Stimulated activated CD8-positive, alpha-beta memory T cell treated with anti-CD3 and anti-CD28 coated beads, Interleukin-7, amount 100 ng/mL, for 24 hours (primary cell): ENCODE results near the gene PRDM5.

ENCODE experiments used
- DNase-seq: peaks from one replicate; pipeline ENCODE4 v3.0.0-alpha.2; 2020; ENCODE audit warnings: low read depth

Gene PRDM5

DNA sequence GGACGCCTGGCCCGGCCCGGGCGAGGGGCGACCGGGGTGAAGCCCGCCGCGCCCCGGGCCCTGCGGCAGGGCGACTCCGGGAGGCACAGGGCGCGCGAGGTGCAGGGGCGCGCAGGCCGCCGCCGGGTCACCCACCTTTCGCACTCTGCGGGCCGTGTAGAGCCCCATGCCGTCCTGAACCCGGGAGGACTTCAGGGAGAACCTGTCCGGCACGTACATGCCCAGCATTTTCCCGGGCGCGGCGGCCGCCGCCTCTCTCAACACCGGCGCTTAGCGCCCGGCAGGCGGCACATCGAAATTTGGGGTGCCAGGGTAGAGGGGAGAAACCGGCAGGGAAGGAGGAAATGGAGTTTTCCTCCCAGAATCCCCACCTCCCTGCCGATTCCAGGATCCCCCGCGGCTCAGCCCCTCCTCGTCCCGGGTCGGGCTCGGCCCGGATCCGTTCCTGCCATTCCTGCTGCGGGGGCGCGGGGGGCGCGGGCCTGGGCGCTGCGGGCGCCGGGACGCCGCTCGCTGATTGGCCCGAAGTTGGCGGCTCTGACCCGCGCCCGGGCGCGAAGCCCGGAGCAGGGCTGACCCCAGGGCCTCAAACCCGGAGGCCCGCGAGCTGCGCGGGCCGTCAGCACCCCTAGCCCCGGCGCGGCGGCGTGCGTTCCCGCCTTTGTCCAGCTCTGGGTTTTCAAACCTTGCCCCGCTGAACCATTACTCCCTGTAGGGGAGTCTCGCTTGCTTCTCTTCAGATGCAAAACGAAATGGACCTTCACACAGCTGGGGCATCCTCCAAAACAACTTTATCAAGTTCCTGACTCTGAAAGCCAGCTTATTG, at the start of gene PRDM5:
TSS of gene PRDM5 (minus strand) at position 346 of the 826 bp plus-strand sequence. CDS start at position 228, 118 bp downstream.
- DNase-seq: no peak

DNA sequence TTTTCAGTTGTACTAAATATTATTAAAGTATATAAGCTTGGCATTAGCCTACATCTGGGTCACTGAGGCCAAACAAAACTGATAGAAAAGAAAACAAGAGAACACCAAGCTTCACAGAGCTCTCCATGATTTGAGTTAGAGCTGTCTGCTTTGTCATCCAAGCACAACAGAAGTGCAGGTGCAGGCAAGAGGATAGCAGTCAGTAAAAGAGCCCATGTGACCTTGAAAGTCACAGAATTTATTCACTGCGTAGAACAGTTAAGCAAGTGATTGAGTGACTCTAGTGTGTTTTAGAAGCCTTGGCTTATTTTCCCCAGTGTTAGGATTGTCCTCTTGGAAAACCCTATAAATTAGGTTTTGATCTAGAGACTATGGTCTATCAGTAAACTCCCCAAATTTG, 49.4 kb upstream of the PRDM5 start:
- no peak for DNase-seq

DNA sequence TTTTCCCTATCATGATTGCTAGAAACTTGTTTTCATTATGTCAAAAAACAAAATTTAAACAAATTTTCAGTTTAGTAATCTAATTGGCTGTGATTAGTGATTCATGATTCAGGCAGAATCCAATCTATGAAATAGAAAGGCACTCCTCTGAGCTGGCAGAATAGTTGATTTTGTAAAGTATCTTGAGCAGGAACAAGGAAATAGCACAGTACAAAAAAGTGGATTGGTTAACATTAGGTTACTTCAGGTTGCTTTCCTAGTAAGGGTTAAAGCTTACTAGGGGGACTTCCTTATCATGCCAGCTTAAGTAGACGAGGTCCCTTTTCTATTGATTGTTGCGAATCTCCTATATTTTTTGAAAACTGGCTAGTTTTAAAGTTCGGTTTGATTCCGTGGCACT, 43.4 kb upstream of the PRDM5 start:
- DNase-seq: no peak

DNA sequence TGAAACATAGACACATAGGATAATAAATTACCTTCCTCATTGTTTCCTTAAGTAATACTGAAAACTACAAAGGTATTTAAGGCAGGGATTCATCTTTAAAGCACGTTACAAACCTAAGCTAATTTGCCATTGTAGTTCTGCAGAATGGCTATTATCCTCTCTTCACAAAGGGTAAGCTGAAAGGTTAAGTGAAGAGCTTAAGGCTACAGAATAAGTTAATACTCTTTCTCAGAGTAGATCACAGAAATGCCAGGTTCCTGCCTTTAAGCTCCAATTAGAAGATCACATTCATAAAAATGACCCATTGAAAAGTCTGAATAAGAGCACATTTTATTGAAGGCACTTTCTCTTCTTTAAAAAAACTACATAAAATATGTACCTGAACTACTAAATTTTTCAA, 42.1 kb upstream of the PRDM5 start:
- DNase-seq: no peak

DNA sequence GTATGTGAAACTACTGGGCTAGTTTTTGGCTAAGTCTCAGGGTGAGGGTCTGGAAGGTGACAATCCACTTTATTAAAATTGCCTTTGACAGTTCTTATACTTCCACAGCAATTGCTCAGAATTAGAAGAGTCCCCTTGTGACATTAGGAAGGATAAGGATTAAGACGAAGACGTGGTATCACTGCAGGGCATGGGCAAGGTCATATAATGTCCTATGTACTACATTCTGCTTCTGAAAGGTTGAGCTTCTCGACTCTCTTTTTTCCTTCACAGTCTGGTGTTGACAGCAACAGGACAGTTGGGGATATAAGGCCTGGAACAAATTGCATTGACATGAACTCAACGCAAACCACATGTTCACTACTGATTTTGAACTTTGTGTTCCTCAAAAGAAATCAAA, 40.9 kb upstream of the PRDM5 start:
- no peak for DNase-seq

DNA sequence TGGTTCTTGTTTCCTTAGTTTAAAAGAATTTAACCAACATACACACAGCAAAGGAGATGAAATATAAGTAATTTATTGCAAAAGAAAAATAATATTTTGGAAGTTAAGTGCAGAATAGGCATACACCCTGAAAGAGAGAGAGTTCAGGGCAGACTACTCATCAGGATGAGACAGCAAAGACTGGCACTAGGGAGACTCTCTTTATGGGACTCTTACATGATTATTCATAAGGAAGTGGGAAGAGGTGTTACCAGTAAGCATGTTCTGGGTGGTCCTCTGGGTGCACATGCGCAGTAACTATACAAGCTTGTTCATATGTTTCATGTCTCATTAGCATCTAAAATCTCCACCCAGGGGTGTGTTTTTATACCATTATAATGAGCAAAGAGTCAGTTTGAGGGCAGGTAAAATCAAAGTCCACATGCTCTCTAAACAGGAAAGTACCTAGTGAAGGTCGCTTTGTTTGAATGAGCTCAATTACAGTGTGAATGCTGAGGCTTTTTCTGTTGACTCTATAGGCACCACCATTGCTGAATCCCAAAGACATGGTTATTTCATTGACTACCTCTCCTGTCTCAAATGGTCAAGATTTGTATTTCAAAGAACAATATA, 38.2 kb upstream of the PRDM5 start:
- no peak for DNase-seq

DNA sequence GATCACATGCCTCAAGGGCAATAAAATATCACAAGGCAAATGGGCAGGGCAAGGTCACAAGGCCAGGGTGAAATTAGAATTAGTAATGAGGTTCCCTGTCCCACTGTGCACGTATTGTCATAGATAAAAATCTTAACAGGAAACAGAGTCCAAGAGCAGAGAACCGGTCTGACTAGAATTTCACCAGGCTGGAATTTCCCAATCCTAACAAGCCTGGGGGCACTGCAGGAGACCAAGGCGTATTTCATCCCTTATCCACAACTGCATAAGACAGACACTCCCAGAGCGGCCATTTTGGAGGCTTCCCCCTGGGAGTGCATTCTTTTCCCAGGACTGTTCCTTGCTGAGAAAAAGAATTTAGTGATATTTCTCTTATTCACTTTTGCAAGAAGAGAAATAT, 25.9 kb upstream of the PRDM5 start:
- no peak for DNase-seq

DNA sequence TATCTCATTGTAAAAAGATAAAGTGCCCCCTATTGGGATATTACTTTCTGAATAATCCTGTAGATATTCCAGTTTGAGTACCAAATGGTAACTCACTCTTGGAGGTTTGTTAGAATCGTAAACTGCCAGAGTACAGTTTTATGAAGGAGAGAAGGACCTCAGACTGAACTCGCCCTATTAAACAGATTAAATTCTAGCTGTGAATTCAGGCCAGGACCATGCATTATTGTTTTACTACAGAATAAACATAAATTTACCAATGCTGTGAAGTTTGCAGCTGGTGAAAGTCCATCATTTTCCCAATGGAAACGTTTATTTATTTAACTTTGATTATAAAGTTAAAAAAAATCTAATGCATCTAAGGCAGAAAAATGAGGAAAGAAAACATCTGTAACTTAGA, 20.2 kb upstream of the PRDM5 start:
- DNase-seq: no peak

DNA sequence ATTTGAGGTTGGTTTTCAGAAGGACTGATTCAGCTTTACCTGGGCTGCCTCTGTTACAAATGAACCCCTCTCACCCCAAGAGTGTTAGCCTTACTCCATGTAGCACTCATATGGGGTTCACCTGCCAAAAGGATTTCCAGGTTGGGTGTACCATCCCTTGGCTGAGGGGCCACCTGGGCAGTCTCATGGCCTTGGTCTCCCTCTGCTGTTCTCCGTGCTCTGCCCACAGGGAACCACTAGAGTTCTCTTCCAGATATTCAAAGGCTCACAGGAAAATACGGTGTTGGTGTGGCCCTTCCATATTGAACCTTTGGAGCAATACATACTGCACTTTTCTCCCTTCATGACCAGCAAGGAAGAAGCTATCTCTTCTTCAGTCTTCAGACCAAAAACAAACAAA, 18.0 kb upstream of the PRDM5 start:
- DNase-seq: no peak

DNA sequence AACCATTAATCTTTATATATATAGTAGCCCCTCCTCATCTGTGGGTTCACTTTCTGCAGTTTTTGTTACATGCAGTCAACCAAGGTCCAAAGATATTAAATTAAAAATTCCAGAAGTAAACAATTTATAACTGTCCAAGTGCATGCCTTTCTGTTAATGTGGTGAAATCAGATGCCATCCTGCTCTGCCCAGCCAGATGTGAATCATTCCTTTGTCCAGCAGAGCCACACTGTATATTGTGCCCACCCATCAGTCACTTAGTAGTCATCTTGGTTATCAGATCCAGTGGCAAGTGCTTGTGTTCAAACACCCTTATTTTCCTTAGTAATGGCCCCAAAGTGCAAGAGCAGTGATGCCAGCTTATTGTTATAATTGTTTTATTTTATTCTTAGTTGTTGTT, 17.2 kb upstream of the PRDM5 start:
- no peak for DNase-seq

DNA sequence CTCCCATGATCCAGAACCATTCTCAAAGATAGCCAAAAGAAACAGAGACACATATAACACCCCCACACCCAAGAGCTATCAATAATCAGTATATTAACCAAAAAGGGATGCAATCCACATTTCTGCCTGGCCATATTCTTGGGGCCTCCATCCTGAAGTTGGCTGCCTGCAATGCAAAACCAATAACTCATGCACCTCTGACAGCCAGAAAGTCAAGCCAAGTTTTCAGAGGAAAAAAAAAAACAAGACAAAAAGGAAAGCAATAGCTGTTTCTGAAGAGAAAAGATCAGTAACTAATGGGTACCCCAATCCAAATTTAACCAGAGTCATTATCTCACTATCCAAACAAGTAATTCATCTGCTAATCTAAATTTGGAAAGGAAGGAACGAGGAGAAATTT, 7.3 kb upstream of the PRDM5 start:
- no peak for DNase-seq

DNA sequence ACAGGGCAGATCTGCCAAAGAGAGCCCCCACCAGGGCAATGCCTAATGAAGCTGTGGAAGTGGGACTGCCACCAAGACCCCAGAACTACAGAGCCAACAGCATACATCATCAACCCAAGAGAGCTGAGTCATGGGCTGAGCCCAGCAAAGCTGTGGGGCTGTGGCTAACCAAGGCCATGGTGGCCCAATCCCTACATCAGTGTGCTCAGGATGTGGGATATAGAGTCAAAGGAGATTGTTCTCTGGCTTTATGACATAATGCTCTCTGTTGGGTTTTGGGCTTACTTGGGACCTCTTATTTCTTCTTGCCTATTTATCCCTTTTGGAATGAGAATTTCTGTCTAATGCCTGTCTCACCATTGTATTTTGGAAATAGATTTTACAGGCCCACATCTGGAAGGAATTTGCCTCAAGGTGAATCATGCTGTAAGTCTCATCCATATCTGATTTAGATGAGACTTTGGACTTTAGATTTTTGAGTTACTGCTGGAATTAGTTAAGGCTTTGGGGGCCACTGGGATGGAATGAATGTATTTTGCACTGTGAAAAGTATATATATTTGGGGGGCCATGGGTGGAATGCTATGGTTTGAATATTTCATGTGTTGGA, 5.4 kb upstream of the PRDM5 start:
- DNase-seq: no peak

DNA sequence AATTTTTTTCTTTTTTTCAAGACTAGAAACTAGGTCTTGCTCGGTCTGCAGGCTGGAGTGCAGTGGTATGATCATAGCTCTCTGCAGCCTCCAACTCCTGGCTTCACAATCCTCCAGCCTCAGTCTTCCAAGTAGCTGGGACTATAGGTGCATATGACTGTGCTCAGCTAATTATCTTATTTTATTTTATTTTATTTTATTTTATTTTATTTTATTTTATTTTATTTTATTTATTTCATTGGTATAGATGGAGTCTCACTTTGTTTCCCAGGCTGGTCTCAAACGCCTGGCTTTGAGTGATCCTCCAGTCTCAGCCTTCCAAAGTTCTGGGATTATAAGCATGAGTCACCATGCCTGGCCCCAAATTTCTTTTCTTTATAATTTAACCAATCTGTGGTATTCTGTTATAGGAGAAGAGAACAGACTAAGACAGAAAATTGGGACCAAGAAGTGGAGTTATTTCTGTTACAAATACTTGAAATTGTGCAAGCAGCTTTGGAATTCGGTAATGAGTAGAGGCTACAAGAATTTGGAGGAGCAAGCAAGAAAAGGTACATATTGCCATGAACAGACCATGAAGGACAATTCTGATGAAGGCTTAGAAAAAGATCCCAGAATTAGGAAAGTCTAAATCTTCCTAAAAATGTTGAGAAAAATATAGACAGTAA, 4.0 kb upstream of the PRDM5 start:
- DNase-seq: no peak

DNA sequence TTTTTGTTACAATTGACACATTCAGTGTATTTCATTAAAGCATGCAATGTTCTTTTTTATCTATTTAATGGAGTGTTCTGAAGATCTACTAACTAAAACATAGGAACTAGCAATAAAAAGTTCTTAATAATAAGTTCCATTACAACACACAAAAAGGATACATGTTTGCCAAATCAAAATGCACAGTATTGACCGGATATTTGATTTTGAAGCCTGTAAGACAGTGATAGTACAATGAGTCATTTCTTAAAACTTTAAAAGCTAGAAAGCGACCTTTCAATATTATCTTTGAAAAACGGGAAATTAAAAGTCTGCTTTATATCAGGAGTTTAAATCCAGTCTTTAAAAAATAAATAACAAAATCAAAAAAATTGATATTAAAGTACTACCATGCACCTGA, 2.4 kb upstream of the PRDM5 start:
- no peak for DNase-seq

DNA sequence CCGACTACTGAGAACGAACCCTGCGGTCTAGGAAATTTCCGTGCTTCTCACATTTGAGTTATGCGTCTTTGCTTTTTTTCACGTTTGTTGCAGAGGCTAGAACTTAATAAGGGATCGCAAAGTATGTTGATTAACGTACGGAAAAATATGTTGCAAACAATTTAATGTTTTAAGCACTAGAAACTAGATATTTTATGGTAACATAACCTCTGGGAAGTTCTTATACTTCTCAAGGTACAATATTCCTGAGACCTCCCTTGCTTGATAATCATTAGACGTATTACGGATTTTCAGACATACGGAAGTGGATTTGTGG, 639 bp upstream of the PRDM5 start:
- DNase-seq: no peak

DNA sequence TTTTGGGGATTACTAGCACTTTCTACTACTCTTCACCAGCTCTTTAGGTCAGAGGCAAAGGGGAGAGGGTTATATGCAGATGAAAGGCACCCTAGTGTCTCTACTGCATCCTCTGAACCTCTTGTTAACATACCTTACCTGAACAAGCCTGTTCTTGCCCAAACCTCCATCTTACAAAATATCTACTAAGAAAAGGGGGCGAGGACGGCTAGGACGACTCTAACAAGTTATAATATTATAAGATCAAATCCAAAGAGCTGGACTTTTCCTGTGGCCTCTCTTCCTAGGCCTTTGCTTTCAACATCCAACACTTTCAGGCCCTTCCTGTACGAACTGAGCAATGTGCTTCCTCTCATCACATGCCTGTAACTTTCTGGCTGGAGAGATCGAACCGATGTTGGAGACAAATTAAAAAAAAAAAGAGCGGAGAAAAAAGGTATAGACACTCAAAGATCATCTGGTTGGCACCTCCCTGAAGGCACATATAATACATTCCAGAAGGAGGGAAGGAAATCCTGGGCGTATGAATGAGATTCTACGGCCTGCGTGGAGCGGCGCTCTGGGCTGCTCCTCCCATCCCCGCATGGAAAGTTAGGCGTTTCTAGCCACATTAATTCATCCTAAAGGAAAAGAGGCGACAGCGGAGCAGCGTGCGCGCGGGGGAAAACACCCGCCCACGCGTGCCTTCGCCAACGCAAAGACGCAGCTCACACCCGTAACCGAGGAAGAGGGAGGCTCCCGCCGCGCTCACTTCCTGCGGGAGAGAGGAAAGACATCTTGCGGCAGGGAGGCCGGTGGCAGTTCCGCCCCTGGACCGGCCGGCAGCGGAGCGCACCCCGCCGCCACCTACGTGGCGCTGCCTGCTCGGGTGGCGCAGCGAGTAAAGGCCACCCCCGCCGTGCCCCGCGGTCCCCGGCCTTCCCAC, 808 bp downstream of the PRDM5 start:
- DNase-seq: peak; percentile 15

DNA sequence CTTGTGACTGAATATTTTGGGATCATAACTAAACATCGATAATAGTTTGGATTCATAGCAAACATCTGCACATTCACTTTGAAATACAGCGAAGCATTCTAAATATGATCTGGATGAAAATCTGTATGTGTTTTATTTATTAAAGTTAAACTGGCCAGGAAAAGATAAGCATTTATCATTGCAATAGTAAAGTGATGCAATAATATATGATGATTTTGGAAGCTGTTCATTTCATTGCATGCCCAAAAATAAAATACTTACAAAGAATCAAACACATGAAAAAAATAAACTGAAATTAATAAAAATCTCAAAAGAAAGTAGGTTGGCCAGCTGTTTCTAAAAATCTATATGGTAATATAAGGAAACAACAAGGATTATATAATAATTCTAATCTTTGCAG, 1.9 kb downstream of the PRDM5 start:
- DNase-seq: no peak

DNA sequence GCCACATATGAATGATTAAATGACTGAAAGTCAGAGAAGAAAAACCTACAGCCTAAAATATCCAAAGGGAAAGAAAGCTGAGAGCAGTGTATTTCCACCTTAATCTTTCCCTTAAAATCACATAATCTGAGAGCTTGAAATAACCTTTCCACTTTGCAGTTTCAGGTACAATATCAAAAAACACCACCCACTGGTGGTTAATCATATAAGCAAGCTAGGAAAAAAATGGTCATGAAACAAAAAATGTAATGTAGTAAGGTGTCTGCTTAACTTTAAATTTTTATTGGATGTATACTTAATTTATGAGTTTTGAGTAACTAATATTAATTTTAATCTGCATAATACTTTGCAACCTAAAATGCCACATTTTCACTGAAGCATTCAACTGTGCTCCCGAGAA, 3.2 kb downstream of the PRDM5 start:
- no peak for DNase-seq

DNA sequence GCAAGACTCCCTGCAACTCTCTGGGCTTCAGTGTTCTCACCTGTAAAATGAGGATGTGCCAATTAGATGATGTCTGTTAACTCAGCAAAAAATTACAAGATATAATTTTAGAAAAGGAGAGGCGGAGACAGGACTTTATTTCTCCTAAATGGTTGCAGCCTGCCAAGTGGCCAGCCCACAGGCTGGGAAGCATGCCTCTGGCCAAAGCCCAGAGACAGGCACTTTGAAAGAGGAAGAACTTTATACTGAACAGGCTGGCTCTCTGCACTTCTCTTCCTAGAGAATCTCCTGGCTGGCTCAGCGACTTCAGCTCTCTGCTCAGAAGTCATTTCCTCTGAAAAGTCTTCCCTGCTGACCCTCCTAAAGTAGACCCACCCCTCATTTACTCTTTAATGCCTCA, 3.7 kb downstream of the PRDM5 start:
- no peak for DNase-seq

DNA sequence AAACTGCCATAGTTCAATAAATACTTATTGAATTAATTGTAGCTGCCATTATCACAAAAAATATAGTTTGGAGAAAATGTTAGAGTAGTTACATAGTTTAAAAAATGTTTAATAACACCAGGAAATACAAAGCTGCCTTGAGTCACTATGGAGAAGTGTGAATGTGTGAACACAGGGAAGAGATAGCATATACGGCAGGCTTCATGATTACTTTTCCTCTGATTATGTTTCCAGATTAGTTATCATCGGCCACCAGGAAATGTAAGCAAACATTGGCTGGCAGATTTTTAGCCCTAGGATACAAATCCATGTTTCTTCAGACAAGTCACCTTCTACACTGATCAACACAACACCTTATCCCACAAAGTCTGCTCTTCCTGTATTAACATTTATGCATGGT, 4.4 kb downstream of the PRDM5 start:
- no peak for DNase-seq

DNA sequence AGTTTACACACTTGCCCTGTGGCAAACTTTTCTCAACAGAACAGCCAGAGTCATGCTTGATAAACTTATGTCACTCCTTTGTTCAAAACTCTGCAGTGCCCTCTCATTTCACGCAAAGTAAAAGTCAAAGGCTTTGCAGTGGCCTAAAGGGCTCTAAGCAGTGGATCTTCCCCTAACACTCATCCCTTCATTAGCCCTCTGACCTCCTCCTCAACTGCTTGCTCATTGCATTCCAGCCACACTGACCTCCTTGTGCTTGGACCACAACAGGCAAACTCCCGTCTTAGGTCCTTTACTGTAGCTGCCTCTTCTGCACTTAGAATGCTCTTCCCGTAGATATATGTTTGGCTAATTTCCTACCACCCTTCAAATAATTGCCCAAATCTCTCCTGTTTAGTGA, 5.6 kb downstream of the PRDM5 start:
- no peak for DNase-seq

DNA sequence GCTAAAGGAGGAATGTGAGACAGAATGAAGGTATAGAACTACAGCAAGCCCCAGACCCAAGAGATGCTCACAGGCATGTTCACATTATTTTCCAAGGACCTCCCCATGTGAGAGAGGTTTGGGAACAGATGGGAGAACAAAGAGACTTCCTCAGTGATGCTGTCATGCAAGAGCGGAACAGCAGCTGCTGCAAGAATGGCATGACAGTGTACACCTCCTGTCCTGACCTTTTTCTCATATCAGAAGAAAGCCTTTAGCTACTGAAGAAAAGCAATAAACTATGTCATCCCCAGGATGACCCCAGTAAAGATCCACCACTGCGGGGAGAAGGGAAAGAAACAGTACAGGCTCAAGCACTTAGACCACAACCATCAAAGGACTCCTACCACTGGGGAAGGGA, 7.2 kb downstream of the PRDM5 start:
- no peak for DNase-seq
